ENCODE data around the gene PACRG. TPM values are rescaled to one million over a fixed set of nuclear protein-coding genes. Genes with fewer than 3 reads are reported as not detected.
A peak's percentile ranks its signal among the peaks of the same experiment; 100 is the strongest.

Gene PACRG
- total and polyA plus RNA-seq, 2 of the 13 experiments (the other 11 are each of a cell fraction or from before 2014, with no cell fraction given): 0.13 TPM; not detected in 1

GRCh38 chr6:163180874-163181541 lies 453.2 kb downstream of the PACRG start (continued):
- TF ChIP-seq HNF1B (CRISPR knock-in tag; IDR thresholded peaks at IDR 0.05): peak; percentile 89
- TF ChIP-seq THAP11 (CRISPR knock-in tag; IDR thresholded peaks at IDR 0.05): peak; percentile 84
- peak; percentile 60; the same call in 1 of the 2 replicates for TF ChIP-seq ZNF264 (CRISPR knock-in tag; IDR thresholded peaks at IDR 0.05)
- TF ChIP-seq PHF21A (CRISPR knock-in tag; IDR thresholded peaks at IDR 0.05): peak; percentile 81
- TF ChIP-seq MYC (CRISPR knock-in tag; IDR thresholded peaks at IDR 0.05; ENCODE audit: borderline replicate concordance): peak; percentile 54; the same call in 1 of the 2 replicates
- TF ChIP-seq, protein P1, sequence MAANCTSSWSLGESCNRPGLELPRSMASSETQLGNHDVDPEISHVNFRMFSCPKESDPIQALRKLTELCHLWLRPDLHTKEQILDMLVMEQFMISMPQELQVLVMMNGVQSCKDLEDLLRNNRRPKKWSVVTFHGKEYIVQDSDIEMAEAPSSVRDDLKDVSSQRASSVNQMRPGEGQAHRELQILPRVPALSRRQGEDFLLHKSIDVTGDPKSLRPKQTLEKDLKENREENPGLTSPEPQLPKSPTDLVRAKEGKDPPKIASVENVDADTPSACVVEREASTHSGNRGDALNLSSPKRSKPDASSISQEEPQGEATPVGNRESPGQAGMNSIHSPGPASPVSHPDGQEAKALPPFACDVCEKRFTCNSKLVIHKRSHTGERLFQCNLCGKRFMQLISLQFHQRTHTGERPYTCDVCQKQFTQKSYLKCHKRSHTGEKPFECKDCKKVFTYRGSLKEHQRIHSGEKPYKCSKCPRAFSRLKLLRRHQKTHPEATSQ (CRISPR knock-in tag; IDR thresholded peaks at IDR 0.05; ENCODE audit: borderline replicate concordance): peak; percentile 94; the same call in 1 of the 2 replicates
- no peak for TF ChIP-seq ZNF329 (CRISPR knock-in tag; IDR thresholded peaks at IDR 0.05; ENCODE audit: low read depth)
- TF ChIP-seq IKZF1 (IDR thresholded peaks at IDR 0.05): no peak
- peak; percentile 94 for TF ChIP-seq ZNF414 (CRISPR knock-in tag; IDR thresholded peaks at IDR 0.05)
- TF ChIP-seq ZBTB7B (CRISPR knock-in tag; IDR thresholded peaks at IDR 0.05): peak; percentile 76
- peak; percentile 85 for TF ChIP-seq JUND (CRISPR knock-in tag; IDR thresholded peaks at IDR 0.05)
- TF ChIP-seq DPF2 (CRISPR knock-in tag; IDR thresholded peaks at IDR 0.05; ENCODE audit: borderline replicate concordance, low read depth): no peak
- peak; percentile 87 for TF ChIP-seq FOSL2 (CRISPR knock-in tag; IDR thresholded peaks at IDR 0.05)
- TF ChIP-seq ZNF703 (CRISPR knock-in tag; IDR thresholded peaks at IDR 0.05; ENCODE audit: borderline replicate concordance): no peak
- TF ChIP-seq ZNF142 (CRISPR knock-in tag; IDR thresholded peaks at IDR 0.05): no peak
- no peak for TF ChIP-seq NPAS2 (CRISPR knock-in tag; IDR thresholded peaks at IDR 0.05; ENCODE audit: borderline replicate concordance)
- TF ChIP-seq SP1 (IDR thresholded peaks at IDR 0.05): no peak
- TF ChIP-seq SP1 (CRISPR knock-in tag; IDR thresholded peaks at IDR 0.05): 0 out of 2 replicates have a peak, but pooled peaks have one; percentile 28
- TF ChIP-seq ZNF205 (CRISPR knock-in tag; IDR thresholded peaks at IDR 0.05): peak; percentile 85; the same call in 1 of the 2 replicates
- no peak for TF ChIP-seq ONECUT2 (CRISPR knock-in tag; IDR thresholded peaks at IDR 0.05)
